T-helper 9 cell (primary cell): Measurements from ENCODE around the gene AHRR.
"Not testable (repeated sequence)": the region's sequence is repeated elsewhere in the genome, so short reads cannot be mapped to it uniquely, and the experiment has no call there.

Experiments used
- DNase-seq: peaks from one replicate; pipeline ENCODE4 v3.0.0-alpha.2; 2020

AHRR gene

DNA sequence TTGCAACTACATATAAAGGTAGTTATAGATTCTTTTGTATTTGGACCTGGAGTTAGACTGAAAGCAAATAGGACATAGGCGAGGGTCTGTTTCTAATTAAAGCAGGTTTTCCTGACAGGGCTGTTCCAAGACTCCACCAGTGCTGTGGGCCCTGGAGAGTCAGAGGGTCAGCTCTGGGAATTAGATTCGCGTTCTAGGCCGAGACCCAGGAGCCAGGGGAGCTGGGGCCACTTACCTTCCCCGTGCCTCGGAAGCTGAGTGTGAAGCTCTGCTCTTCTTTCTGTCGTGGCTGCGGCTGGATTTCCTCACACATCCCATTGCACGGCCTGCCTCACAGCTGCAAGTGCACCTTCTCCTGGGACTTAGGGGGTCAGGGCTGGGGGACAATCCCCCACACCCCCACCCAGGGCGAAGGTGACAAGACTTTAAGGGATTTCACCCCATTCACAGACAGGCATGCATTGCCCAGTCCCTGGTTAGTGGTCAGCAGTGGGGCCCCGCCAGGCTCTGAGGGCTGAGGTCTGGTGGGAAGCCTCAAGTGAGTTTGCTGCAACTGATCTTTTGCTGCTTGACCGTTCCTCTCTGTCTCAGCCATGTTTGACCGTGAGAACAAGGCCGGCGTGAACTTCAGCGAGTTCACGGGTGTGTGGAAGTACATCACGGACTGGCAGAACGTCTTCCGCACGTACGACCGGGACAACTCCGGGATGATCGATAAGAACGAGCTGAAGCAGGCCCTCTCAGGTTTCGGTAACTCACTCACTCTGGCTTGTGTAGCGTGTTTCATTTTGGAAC lies 15.3 kb upstream of the AHRR start:
- no peak for DNase-seq

DNA sequence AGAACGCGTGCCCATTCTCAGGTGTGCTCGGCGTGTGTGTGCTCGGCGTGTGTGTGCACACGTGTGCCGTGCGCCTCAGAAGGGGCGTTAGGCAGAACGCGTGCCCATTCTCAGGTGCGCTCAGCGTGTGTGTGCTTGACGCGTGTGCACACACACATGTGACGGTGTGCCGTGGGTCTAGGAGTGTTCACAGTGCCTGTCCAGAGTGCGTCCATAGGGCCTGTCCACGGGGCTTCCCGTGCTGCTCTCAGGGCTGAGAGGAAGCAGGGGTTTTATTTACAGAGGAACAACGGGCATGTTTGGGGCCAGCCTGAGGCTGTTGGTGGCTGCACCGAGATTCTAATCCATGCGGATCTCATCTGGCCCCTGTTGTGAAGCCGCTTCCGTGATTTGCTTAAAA lies 14.2 kb upstream of the AHRR start:
- DNase-seq, result no peak

DNA sequence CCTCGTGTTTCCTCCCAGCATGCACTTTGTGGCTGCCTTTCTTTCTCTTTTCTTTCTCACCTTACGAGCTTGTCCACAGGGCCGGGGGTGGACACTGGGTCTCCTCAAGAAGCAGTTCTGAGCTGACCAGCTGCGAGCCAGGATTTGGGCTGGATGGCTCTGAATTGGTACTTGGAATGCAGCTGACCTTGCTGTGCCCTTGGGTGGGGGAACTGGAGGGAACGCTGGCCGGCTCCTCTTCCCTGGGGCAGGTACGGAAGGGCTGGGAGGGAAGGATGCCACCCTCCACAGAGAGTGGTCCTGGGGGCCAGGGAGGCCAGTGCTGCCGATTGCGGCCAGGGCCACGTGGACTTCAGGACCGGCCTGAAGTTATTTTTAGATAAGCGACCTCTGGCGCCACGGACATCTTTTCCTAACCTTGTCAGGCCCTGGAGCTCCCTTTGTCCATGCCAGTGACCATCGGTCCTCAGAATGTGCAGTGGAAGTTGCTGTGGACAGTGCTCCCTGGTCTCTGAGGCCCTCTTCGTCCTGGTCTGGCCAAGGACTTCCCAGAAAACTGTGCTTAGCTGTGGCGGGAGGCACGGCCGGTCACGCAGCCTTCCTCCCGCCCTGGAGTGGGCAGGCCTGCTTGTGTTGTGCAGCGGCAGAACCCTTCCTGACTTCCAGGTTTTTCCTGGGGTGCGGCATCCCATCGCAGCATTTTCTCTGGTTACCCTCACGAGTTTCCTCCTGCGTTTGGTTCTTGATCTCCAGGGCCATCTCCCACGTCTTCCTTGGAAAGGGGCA lies 13.5 kb upstream of the AHRR start:
- no peak for DNase-seq

DNA sequence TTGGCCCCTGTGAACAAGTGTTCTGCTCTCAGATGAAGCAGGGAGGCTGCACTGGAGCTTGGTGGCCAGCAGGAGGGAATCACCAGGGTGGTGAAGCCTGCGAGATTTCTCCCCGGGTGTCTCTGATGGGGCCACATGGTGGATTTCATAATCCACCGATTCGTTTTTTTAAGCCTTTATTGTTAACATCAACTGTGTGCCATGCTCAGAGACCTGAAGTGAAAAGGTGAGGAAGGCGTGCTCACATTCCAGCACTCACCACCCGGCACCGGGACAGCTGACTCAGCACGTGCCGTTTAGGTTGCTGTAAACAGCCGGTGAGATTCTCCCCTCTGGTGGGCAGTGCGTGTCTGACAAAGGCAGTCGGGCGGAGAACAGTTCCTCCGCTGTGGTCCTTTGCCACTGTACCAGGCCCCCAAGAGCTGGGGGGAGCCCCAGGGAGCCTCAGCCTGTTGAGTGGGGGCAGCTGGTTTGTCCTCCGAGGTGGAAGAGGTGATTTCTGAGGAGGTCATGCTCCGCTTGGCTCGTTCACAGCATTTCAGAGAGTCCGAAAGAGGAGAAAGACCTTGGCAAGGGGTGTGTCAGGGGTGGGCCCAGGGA lies 12.7 kb upstream of the AHRR start:
- DNase-seq, result no peak

DNA sequence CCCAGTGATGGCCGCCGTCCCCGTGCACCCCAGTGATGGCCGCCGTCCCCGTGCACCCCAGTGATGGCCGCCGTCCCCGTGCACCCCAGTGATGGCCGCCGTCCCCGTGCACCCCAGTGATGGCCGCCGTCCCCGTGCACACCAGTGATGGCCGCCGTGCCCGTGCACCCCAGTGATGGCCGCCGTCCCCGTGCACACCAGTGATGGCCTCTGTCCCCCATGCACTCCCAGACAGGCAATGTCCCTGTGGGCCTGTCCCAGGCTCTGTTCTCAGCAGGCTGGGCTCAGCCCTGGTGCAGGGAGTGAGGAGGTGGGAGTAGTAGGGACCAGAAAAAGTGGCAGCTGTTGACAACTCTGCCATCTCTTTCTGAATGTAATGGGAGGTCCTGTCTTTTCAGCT lies 11.7 kb upstream of the AHRR start:
- DNase-seq, result not testable (repeated sequence)

DNA sequence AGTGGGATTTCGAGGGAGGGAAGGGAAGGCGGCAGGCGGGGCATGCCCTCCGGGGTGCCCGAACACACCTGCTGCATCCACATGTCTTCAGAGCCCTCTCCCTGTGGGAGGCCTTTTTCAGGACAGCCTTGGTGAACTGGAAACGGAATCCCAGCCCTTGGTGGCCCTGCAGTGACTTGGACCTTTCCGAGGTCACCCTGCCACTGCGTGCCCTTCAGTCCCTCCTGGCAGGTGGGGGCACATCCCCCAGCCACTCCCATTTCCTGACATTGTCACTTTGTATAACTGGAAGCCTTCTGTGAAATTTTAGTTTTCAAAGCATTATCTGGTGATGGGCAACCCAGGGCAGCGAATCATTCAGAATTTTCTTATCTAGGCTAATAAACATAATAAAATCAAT lies 11.0 kb upstream of the AHRR start:
- DNase-seq, result no peak

DNA sequence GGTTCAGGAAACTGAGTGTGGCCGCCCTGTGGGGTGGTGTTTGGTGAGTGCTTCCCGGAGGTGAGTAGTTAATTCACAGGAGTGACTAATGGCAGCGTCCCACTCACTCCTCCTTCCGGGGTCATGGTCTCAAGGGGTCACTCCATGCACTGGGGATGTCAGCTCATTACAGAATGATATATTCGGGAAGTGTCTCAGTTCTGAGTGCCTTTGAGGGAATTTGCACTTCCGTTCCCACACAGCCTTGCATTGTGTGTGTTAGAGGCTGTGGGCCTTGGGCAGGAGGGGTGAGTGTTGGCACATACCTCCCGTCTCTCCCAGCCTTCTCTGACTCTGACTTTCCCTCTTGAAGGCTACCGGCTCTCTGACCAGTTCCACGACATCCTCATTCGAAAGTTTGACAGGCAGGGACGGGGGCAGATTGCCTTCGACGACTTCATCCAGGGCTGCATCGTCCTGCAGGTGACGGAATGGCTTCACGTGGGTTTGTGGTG lies 10.5 kb upstream of the AHRR start:
- DNase-seq, result no peak

DNA sequence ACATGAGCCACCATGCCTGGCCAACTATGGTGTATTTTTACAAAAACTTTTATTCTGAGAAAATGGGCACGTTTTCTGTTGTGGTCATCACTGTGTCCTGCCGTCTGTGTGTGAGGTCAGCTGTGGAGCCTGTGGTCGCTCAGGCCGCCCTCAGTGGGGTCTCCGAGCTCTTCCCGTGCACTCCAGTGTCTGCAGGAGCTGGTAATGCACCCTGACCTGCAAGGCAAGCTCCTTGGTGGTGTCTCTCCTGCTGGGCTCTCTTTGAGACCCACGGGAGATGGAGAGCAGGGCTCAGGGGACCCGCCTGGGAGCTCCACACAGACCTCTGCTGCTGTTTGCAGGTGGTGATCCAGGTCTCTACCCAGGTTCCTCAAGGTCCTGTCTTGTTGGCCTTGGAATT lies 9.6 kb upstream of the AHRR start:
- DNase-seq, result no peak

DNA sequence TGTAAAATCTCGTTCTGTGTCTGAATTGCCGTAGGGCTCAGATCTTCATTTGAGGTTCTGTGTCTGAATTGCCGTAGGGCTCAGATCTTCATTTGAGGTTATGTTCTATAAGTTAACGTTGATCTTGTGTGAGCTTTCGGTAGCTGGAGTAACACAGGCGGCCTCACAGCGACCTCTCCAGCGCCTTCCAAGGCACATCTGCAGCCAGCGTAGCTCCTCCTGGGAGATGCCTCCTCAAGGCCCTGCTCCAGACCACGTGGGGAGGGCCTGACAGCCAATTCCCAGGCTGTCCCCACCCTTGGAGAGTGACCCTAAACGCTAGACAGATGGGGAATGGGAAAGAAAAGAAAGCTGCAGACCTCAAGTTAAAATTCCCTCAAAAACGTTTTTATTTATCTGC lies 8.7 kb upstream of the AHRR start:
- DNase-seq, result no peak

DNA sequence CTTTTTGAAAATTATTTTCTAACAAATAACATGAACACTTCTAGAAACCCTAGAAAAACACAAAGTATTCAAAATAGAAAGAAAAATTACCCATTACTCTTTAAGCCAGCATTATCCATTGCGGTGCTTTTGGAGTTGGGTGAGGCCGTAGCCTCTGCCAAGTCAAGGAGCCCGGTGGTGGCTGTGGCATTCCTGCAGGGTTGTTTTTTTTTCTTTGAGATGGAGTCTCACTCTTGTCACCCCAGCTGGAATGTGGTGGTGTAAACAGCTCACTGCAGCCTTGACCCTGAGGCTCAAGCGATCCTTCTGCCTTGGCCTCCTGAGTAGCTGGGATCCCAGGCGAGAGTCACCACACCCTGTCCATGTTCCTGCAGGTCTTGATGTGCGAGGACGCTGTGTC lies 8.2 kb upstream of the AHRR start:
- DNase-seq, result no peak

DNA sequence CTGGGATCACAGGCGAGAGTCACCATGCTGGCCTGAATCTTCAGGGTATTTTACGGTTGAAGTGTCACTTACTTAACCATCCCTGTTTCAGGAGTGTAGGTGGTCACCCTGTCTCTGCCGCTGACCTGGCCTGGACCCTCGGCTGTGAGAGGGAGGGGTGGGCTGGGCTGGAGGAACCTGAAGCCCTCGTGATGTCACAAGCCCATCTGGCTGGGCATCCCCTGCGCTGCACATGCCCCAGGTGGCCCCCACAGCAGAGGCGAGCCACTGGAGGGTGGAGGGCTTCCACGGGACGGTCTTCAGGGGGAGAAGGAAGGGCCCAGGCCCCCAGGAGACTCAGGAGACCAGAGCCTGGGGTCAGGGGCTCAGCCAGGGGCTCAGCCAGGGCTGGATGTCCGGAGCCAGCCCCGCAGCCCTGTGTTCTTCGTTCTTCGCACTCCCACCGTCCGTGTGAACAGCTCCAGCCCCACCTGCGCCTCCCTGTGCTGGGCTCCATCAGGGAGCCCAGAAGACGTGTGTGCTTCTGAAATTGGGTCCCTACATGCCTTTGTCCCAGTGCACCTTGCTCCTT lies 7.6 kb upstream of the AHRR start:
- no peak for DNase-seq

DNA sequence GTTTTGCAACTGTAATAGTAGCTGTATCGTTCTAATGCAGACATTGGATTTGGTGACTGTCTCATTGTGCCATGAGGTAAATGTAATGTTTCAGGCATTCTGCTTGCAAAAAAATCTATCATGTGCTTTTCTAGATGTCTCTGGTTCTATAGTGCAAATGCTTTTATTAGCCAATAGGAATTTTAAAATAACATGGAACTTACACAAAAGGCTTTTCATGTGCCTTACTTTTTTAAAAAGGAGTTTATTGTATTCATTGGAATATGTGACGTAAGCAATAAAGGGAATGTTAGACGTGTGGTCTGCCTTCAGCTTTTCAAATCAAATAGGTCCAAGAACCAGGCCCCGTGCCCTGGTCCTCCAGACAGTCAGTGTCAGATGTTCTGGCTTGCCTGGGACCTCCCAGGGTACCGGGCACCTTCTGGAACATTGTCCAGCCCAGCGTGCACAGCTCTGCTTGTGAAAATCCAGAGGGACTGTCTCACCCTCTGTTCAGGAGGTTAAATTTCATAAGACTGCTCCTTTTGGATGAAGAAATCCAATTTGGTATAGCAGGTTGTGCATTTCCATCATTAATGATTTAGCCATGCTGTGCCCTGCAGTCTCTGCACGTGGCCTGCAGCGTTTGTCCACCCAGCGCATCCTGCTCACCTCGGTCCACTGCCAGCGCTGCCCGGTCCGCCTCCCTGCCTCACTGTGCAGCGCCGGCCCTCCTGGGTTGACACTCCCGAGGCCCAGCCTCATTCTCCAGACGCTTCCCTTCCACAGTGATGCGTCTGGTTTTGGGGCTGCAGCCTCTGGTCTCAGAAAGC lies 6.6 kb upstream of the AHRR start:
- DNase-seq, result no peak

DNA sequence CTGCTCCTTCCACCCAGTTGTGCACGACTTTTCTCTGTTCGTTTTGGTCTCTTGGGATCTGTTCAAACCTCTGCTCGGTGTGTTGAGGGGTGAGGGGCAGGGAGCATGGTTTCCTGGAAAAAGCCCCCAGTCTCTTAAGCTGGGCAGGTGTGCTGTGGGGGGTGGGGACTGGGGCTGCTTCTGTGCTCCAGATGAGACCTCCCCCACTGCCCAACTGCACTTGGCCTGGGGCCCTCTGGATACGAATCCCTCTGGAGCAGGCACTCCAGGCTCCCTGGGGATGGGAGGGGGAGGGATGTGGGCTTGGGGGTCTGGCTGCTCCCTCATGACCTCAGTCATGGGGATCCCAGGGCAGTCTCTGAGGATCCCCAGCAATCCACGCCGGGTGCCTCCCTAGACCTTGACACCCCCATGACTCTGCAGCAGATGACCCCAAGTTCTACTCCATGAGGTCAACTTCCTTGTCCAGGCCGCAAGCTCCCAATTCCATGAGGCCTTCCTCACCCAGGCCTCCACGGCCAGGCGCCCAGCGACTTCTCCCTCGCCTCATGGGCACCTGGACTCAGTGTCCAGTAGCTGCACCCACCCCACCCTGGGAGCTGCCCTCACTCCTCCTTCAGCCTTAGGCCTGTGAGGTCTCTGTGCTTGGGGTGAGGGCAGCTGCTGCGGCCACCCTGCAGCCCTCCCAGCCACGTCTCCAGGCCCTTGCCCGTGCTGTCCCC lies 5.9 kb upstream of the AHRR start:
- no peak for DNase-seq

DNA sequence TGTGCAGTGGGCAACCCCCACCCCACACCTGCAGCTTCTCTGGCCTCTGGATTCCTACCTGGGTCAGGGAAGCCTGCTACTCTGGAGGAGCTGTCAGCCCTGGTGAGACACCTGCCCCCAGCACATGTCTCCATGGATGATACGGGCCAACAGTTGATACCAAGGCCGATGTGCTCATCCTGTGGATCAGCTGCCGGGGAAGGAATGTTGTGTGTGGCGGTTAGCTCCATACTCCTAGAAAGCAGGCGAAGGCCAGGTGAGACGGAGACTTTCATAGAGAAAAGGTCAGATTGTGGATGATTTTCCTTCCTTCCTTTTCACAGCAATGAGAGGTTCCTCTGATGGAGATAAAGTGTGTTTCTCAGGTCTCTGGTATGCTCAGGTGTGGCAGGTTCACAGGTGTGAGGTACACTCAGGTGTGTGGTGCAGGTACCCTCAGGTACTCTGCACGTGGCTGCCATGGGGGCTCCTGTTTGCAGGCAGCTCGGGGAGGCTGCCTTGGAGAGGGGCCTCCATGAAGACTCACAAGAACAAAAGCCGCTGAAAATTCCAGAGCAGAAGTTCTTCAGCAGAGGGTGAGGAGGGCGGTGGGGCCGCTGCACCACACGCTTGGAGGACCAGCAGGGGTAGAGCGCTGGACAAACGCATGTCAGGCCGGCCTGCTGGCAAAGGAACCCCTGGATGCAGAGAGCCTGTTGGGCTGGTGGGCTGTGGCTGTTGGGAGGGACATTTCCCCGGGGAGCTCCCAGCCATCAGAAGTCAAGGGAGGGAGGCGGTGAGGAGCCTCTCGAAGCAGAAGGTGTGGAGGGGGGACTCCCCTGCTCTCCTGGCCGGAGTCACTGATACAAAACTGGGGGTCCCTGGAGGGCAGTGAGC lies 5.1 kb upstream of the AHRR start:
- DNase-seq, result no peak

DNA sequence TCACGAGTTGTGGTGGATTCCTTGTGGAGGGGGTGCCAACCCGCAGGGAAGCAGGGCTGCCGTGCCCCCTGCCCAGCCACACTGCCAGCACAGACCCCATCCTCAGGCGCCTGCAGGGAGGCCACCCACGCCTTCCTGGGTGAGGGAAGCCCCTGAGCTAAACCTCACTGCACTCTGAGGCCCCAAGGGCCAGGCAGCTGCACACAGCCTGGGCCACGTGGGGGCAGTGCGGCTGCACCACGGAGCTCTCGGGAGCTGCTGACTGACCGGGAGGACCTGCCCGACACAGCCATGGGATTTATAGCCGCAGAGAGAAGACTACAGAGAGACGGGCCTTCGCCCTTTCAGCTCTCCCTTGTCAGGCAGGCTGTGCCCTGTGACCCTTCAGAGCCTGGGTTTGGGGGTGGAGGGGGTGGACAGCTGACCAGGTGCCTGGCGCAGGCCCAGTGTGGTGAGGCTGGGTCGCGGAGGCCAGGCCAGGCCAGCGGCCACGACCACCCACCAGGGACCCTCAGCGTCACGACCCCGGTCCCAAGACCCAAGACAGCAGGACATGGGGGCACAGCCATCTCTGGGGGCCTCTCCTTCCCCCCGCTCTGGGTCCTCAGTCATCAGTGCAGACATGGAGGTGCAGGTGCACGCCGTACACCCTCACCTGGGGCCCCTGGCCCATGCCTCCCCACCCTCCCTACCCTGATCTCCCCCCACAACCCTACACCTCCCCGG lies 4.3 kb upstream of the AHRR start:
- DNase-seq, result no peak

DNA sequence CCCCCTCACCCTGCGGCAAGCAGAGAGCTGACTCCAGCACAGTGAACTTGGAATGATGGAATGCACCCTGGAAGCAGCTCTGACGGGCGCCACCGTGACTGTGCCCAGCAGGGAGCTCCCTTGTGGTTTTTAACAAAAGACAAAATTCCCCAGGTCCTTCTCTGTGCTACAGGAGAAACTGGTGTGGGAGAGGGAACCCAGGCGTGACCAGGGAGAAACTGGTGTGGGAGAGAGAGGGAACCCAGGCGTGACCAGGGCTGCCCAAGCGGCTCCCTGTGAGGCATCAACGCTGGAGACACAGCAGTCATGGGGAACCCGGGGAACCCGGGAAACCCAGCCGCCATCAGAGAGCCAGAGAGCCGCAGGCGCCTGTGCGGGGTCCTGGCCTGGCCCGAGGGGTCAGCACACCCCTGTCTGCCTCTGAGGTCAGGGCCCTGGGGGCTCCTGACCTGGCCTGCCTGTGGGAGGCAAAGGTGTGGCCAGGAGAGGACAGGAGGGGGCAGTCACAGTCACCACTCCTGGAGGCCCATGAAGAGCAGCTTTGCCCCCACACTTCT lies 3.1 kb upstream of the AHRR start:
- no peak for DNase-seq

DNA sequence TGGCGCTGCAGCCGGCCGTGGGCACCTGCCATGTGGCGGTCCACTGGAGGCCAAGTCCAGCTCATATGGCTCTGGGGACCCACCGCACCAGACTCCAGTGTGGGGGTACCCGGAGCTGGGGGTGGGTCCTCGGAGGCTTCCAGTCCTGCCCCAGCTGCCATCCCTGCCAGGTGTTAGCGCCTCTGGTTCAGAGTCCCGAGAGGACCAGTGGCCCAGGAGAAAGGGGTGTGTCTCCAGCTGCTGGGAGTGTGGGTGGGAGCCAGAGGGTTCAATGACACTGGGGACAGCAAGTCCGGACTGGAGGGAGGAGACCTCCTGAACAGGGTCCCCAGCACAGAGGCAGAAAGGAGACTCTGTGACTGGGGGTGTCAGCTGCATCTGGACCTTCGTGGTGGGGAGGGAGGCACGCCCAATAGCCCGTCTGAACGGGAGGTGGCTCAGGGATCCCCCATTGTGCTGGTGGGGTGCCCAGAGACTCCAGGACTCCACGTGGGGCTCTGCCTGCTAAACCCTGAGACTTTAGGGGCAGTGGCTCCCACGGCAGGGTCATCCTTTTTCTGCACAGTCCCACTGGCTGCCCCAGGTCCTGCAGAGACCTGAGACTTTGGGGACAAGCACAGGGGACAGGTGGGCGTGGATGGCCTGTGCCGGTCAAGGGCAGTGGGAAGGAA lies 2.4 kb upstream of the AHRR start:
- no peak for DNase-seq

DNA sequence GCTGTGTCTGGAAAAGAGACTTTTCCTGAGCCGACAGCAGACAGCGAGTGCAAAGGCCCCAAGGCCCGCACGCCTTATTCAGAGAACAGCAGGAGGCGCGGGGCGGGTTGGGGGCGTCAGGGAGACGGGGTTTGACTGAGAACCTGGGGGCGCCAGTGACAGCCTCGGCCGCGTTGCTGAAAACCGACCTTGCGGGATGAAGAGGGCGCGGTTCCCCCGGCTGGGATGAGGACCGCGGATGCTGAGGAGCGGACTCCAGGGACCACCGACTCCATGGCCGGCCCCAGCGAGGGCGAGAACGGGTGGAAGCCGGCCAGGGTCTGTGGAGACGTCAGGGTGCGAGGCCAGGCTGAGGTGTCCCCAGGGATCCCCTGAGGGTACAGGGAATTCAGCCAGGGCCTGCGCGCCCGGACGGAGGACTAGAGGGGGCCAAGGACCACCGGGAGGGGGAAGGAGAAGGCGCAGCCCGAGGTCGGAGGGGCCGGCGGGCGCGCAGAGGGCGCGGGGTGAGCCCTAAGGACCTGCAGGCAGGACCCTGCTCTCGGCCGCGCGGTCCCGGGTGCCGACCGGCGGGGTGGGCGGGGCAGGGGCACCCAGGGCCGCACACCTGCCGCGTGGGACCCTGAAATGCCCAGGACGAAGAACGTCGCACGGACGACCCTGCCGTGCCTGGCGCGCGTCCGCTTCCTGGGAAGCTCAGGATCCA lies 837 bp upstream of the AHRR start:
- DNase-seq, result no peak
